Measurements from ENCODE around the gene LSM7. TPM values are rescaled to one million over a fixed set of nuclear protein-coding genes. Genes with fewer than 3 reads are reported as not detected.

LSM7 gene
- polyA plus RNA-seq, 3 donors, result 98.6 to 312 (median 132) TPM

- Histone ChIP-seq H3K4me3 (replicated peaks in 1 of 3; ENCODE audit: low read depth in 2 of 3, low read length in 3 of 3) (no peak overlapping the region), H3K27ac (ENCODE audit: low read depth in 1 of 2, low read length in 2 of 2) (no peak overlapping the region), H3K9me3 (replicated peaks in 1 of 2; ENCODE audit: control insufficient read depth in 1 of 2, insufficient read depth in 1 of 2, low read length in 2 of 2) (no peaks in the 10 kb centered on the region), H4K20me1 (ENCODE audit: insufficient read depth, low read length) (peaks cover 74% of the 10 kb centered on the region), H2AFZ (ENCODE audit: insufficient read depth, low read depth, low read length, poor library complexity, severe bottlenecking) (no peak overlapping the region), H3K9ac (ENCODE audit: insufficient read depth, low read length, poor library complexity, severe bottlenecking) (no peak overlapping the region), H3K4me1 (ENCODE audit: control insufficient read depth in 1 of 2, insufficient read depth in 2 of 2, low read length in 2 of 2) (peaks cover 22 to 50% of the 10 kb centered on the region in 2 donors), H3K79me2 (ENCODE audit: insufficient read depth, low read length) (peaks cover 43% of the 10 kb centered on the region), H3K27me3 (ENCODE audit: control insufficient read depth in 2 of 2, insufficient read depth in 2 of 2, low read length in 2 of 2) (no peaks in the 10 kb centered on the region), H3K36me3 (replicated peaks in 1 of 2; ENCODE audit: control insufficient read depth in 1 of 2, insufficient read depth in 2 of 2, low read length in 2 of 2) (peaks cover 20 to 36% of the 10 kb centered on the region in 2 donors), H3K4me2 (replicated peaks; ENCODE audit: extremely low read depth, low read length, poor library complexity, severe bottlenecking) (peak overlapping the region; percentile 50)
- Mint-ChIP-seq H3K27me3 (ENCODE audit: low read depth in 3 of 3) (peaks cover 0 to 17% (median 8%) of the 10 kb centered on the region in 3 donors), H3K36me3 (peaks cover 28 to 44% of the 10 kb centered on the region in 2 donors), H3K27ac (peak overlapping the region in 2 of 7 donors; percentile 16 to 41), H3K9me3 (peaks cover 0 to 3% (median 0%) of the 10 kb centered on the region in 7 donors), H3K4me1 (peaks cover 48% of the 10 kb centered on the region), H3K4me3 (no peak overlapping the region)
- intact Hi-C loops (cut with micrococcal nuclease), result no loop called here
- DNase-seq, result no peak
- TF ChIP-seq CTCF (IDR thresholded peaks at IDR 0.05), result no peak
- WGBS (ENCODE audit: insufficient coverage), result 52% methylated on average over 26 of the region's 26 CpGs
These were observed 33.6 kb downstream of the LSM7 start for GRCh38 chr19:2294687-2295335.

- Mint-ChIP-seq H3K4me3 (peak overlapping the region; percentile 84 to 87), H3K36me3 (peaks cover 28 to 48% of the 10 kb centered on the region in 2 donors), H3K27ac (peak overlapping the region in 2 of 7 donors; percentile 81 to 96), H3K27me3 (ENCODE audit: low read depth in 3 of 3) (peaks cover 2 to 13% (median 11%) of the 10 kb centered on the region in 3 donors), H3K4me1 (peaks cover 71% of the 10 kb centered on the region), H3K9me3 (peaks cover 0 to 3% (median 0%) of the 10 kb centered on the region in 7 donors)
- H2AFZ ChIP-seq (ENCODE audit: insufficient read depth, low read depth, low read length, poor library complexity, severe bottlenecking), result no peak overlapping the region
- H3K9me3 ChIP-seq (replicated peaks in 1 of 2; ENCODE audit: control insufficient read depth in 1 of 2, insufficient read depth in 1 of 2, low read length in 2 of 2), result no peaks in the 10 kb centered on the region
- DNase-seq, result no peak
- H3K36me3 ChIP-seq (replicated peaks in 1 of 2; ENCODE audit: control insufficient read depth in 1 of 2, insufficient read depth in 2 of 2, low read length in 2 of 2), result peaks cover 20 to 36% of the 10 kb centered on the region in 2 donors
- peak overlapping the region in 1 of 2 donors; percentile 96 for H3K27ac ChIP-seq (ENCODE audit: low read depth in 1 of 2, low read length in 2 of 2)
- peak overlapping the region; percentile 85 for H3K4me2 ChIP-seq (replicated peaks; ENCODE audit: extremely low read depth, low read length, poor library complexity, severe bottlenecking)
- peak overlapping the region; percentile 38 to 82 (median 58) for H3K4me3 ChIP-seq (replicated peaks in 1 of 3; ENCODE audit: low read depth in 2 of 3, low read length in 3 of 3)
- H3K4me1 ChIP-seq (ENCODE audit: control insufficient read depth in 1 of 2, insufficient read depth in 2 of 2, low read length in 2 of 2), result peaks cover 52 to 80% of the 10 kb centered on the region in 2 donors
- intact Hi-C loops (cut with micrococcal nuclease), result no loop called here
- H3K9ac ChIP-seq (ENCODE audit: insufficient read depth, low read length, poor library complexity, severe bottlenecking), result peak overlapping the region; percentile 92
- H4K20me1 ChIP-seq (ENCODE audit: insufficient read depth, low read length), result peaks cover 59% of the 10 kb centered on the region
- WGBS (ENCODE audit: insufficient coverage), result 42% methylated on average over 58 of the region's 67 CpGs
- no peaks in the 10 kb centered on the region for H3K27me3 ChIP-seq (ENCODE audit: control insufficient read depth in 2 of 2, insufficient read depth in 2 of 2, low read length in 2 of 2)
- H3K79me2 ChIP-seq (ENCODE audit: insufficient read depth, low read length), result peaks cover 43% of the 10 kb centered on the region
- no peak for TF ChIP-seq CTCF (IDR thresholded peaks at IDR 0.05)
These were observed 37.1 kb downstream of the LSM7 start for GRCh38 chr19:2291185-2291751.

Measured in CD14-positive monocyte (primary cell).